Small intestine (tissue), 7 donors: Measurements from ENCODE around the gene ZBTB40. TPM values are rescaled to one million over a fixed set of nuclear protein-coding genes. Genes with fewer than 3 reads are reported as not detected.

Source experiments
- DNase-seq, 2 donors: peaks; one replicate each; pipeline versions ENCODE4 v3.0.0 to v3.0.0-alpha.2; 2013
- FAIRE-seq: peaks from 2 replicates; lab custom pipeline; 2012; peaks lifted over from hg19 to GRCh38; lab: Jason Lieb, UNC
- H3K27ac ChIP-seq, 3 donors: one replicate each; pipeline ENCODE4 v1.5.1; 2013; ENCODE audit warnings: low read length in 2 of 3, mild to moderate bottlenecking in 2 of 3, control low read depth in 1 of 3, inconsistent platforms in 1 of 3, low read depth in 1 of 3, moderate library complexity in 1 of 3
- H3K27me3 ChIP-seq, 3 donors: one replicate each; pipeline ENCODE4 v1.6.1; 2013; ENCODE audit warnings: low read length in 3 of 3, inconsistent platforms in 1 of 3; ENCODE audit not compliant: control insufficient read depth in 3 of 3, insufficient read depth in 3 of 3
- H3K36me3 ChIP-seq, 3 donors: one replicate each; pipeline ENCODE4 v1.6.1; 2013; ENCODE audit warnings: low read length in 3 of 3, inconsistent platforms in 1 of 3, low read depth in 1 of 3, mild to moderate bottlenecking in 1 of 3, moderate library complexity in 1 of 3; ENCODE audit not compliant: control insufficient read depth in 3 of 3, insufficient read depth in 2 of 3
- H3K4me1 ChIP-seq, 3 donors: one replicate each; pipeline ENCODE4 v1.6.1; 2013; ENCODE audit warnings: low read length in 2 of 3, inconsistent platforms in 1 of 3, low read depth in 1 of 3, mild to moderate bottlenecking in 1 of 3, moderate library complexity in 1 of 3; ENCODE audit not compliant: control insufficient read depth in 3 of 3, insufficient read depth in 2 of 3
- H3K4me3 ChIP-seq, 3 donors: one replicate each; pipeline ENCODE4 v1.5.1; 2013; ENCODE audit warnings: low read length in 3 of 3, control low read depth in 1 of 3, inconsistent platforms in 1 of 3, low read depth in 1 of 3, mild to moderate bottlenecking in 1 of 3, moderate library complexity in 1 of 3
- H3K9me3 ChIP-seq, 2 donors: one replicate each; pipeline ENCODE4 v1.6.1; 2013; ENCODE audit warnings: low read depth in 1 of 2, low read length in 1 of 2; ENCODE audit not compliant: control insufficient read depth in 2 of 2, insufficient read depth in 1 of 2
- WGBS, 3 donors: extraction: QIAGEN DNeasy Blood & Tissue Kit; methylation state at CpG; one replicate each; pipeline ENCODE4 v1.1.7; 2013; 5-methylcytosine and 5-hydroxymethylcytosine counted together
- polyA plus RNA-seq, 4 donors: library from polyadenylated mRNA; stranded (reverse) in 3 of 4; unstranded in 1 of 4; fragments of 200-250 nt in 3 of 4; fragments of 120-200 nt in 1 of 4; gene quantifications; one replicate each; pipeline versions ENCODE4 v1.2.1 to v1.2.3, GENCODE V29; 2013
- donor health status: healthy with polysubstance abuse.
- donor health status: control.
- donor health status: control.
- donor health status: Bipolar disorder and iron deficiency.
- donor health status: healthy.

The ZBTB40 gene
- polyA plus RNA-seq, 4 donors: 4.1 to 14.6 (median 6.7) TPM

- Histone ChIP-seq H3K27me3 (peaks cover 0 to 15% (median 2%) of the 10 kb centered on the region in 3 donors), H3K9me3 (no peaks in the 10 kb centered on the region), H3K4me1 (peaks cover 0 to 10% (median 0%) of the 10 kb centered on the region in 3 donors), H3K4me3 (no peak overlapping the region), H3K36me3 (no peaks in the 10 kb centered on the region), H3K27ac (no peak overlapping the region)
- WGBS, 3 donors: 80 to 85% (median 82%) methylated on average over 12 of the region's 12 CpGs
- FAIRE-seq: no peak
- DNase-seq: no peak
Observed at GRCh38 chr1:22417466-22417865, 34.2 kb upstream of the ZBTB40 start.

- 22 to 51% (median 29%) methylated on average over 4 of the region's 4 CpGs for WGBS, 3 donors
- Histone ChIP-seq H3K4me3 (no peak overlapping the region), H3K27ac (no peak overlapping the region), H3K36me3 (no peaks in the 10 kb centered on the region), H3K27me3 (peaks cover 0 to 15% (median 2%) of the 10 kb centered on the region in 3 donors), H3K4me1 (peaks cover 0 to 10% (median 0%) of the 10 kb centered on the region in 3 donors), H3K9me3 (no peaks in the 10 kb centered on the region)
- no peak for DNase-seq
- FAIRE-seq: no peak
Observed at GRCh38 chr1:22418312-22418711, 33.3 kb upstream of the ZBTB40 start.

GRCh38 chr1:22418933-22419382, 32.7 kb upstream of the ZBTB40 start:
- FAIRE-seq (no peak), DNase-seq (no peak)
- peaks cover 0 to 8% (median 0%) of the 10 kb centered on the region in 3 donors for H3K4me1 ChIP-seq
- H3K27me3 ChIP-seq: peaks cover 0 to 15% (median 2%) of the 10 kb centered on the region in 3 donors
- H3K27ac ChIP-seq: no peak overlapping the region
- no peaks in the 10 kb centered on the region for H3K36me3 ChIP-seq
- 0 to 4% (median 0%) methylated on average over 2 of the region's 2 CpGs for WGBS, 3 donors
- no peak overlapping the region for H3K4me3 ChIP-seq
- no peaks in the 10 kb centered on the region for H3K9me3 ChIP-seq

- FAIRE-seq (no peak), DNase-seq (peak; percentile 73 to 83)
- no peaks in the 10 kb centered on the region for H3K9me3 ChIP-seq
- H3K27me3 ChIP-seq: peaks cover 0 to 12% (median 2%) of the 10 kb centered on the region in 3 donors
- WGBS, 3 donors: 40 to 53% (median 48%) methylated on average over 15 of the region's 15 CpGs
- no peaks in the 10 kb centered on the region for H3K36me3 ChIP-seq
- no peak overlapping the region for H3K4me3 ChIP-seq
- H3K27ac ChIP-seq: no peak overlapping the region
- H3K4me1 ChIP-seq: peaks cover 0 to 4% (median 0%) of the 10 kb centered on the region in 3 donors
Observed at GRCh38 chr1:22420455-22421053, 31.1 kb upstream of the ZBTB40 start.

- H3K9me3 ChIP-seq: no peaks in the 10 kb centered on the region
- H3K36me3 ChIP-seq: no peaks in the 10 kb centered on the region
- H3K4me3 ChIP-seq: no peak overlapping the region
- DNase-seq: no peak
- H3K27me3 ChIP-seq: no peaks in the 10 kb centered on the region
- no peak for FAIRE-seq
- WGBS, 3 donors: 85 to 93% (median 90%) methylated on average over 4 of the region's 4 CpGs
- H3K4me1 ChIP-seq: no peaks in the 10 kb centered on the region
- H3K27ac ChIP-seq: no peak overlapping the region
Observed at GRCh38 chr1:22426781-22427180, 24.9 kb upstream of the ZBTB40 start.

GRCh38 chr1:22428672-22429071, 23.0 kb upstream of the ZBTB40 start:
- Histone ChIP-seq H3K36me3 (no peaks in the 10 kb centered on the region), H3K27ac (no peak overlapping the region), H3K27me3 (no peaks in the 10 kb centered on the region), H3K9me3 (no peaks in the 10 kb centered on the region), H3K4me3 (peak overlapping the region in 1 of 3 donors; percentile 34), H3K4me1 (no peaks in the 10 kb centered on the region)
- WGBS, 3 donors: 30 to 37% (median 31%) methylated on average over 5 of the region's 5 CpGs
- no peak for FAIRE-seq
- DNase-seq: peak; percentile 69 to 78

- no peak for FAIRE-seq
Observed at GRCh38 chr1:22431965-22432364, 19.7 kb upstream of the ZBTB40 start.

GRCh38 chr1:22434717-22435116, 16.9 kb upstream of the ZBTB40 start:
- Histone ChIP-seq H3K4me1 (no peaks in the 10 kb centered on the region), H3K9me3 (peaks cover 0 to 6% of the 10 kb centered on the region in 2 donors), H3K27me3 (no peaks in the 10 kb centered on the region), H3K36me3 (no peaks in the 10 kb centered on the region), H3K27ac (no peak overlapping the region), H3K4me3 (no peak overlapping the region)
- FAIRE-seq (no peak), DNase-seq (no peak)
- WGBS, 3 donors: 50 to 71% (median 53%) methylated on average over 6 of the region's 6 CpGs

More at GRCh38 chr1:22431965-22432364, 19.7 kb upstream of the ZBTB40 start:
- no peak overlapping the region for H3K4me3 ChIP-seq
- H3K9me3 ChIP-seq: no peaks in the 10 kb centered on the region
- no peaks in the 10 kb centered on the region for H3K4me1 ChIP-seq
- no peaks in the 10 kb centered on the region for H3K27me3 ChIP-seq
- no peak for DNase-seq
- no peak overlapping the region for H3K27ac ChIP-seq
- H3K36me3 ChIP-seq: no peaks in the 10 kb centered on the region

GRCh38 chr1:22436948-22437347, 14.7 kb upstream of the ZBTB40 start:
- no peak overlapping the region for H3K4me3 ChIP-seq
- no peak for FAIRE-seq
- no peaks in the 10 kb centered on the region for H3K36me3 ChIP-seq
- peaks cover 0 to 13% of the 10 kb centered on the region in 2 donors for H3K9me3 ChIP-seq
- 32 to 72% (median 40%) methylated on average over 2 of the region's 2 CpGs for WGBS, 3 donors
- H3K27me3 ChIP-seq: no peaks in the 10 kb centered on the region
- no peak overlapping the region for H3K27ac ChIP-seq
- no peak for DNase-seq
- H3K4me1 ChIP-seq: no peaks in the 10 kb centered on the region
